HepG2 (cell line): ENCODE measurements around the gene NRSN2. TPM values are rescaled to one million over a fixed set of nuclear protein-coding genes. Genes with fewer than 3 reads are reported as not detected.

Source experiments
- BRF2 ChIP-seq: sonication (generic); formaldehyde crosslinking; IDR thresholded peaks from 2 replicates; pipeline ENCODE4 v1.8.1; 2022; ENCODE audit warnings: mild to moderate bottlenecking, missing genetic modification reagents
- CHD2 ChIP-seq: IDR thresholded peaks from 2 replicates; pipeline ENCODE4 v1.6.1; 2011; ENCODE audit warnings: low read depth, low read length, improper control_type of control experiment
- GLI4 ChIP-seq: sonication (generic); formaldehyde crosslinking; IDR thresholded peaks from 2 replicates; pipeline ENCODE4 v1.5.1; 2020; ENCODE audit warnings: missing genetic modification reagents, mild to moderate bottlenecking, moderate library complexity, borderline replicate concordance
- HINFP ChIP-seq: sonication (generic); formaldehyde crosslinking; IDR thresholded peaks from 2 replicates; pipeline ENCODE4 v1.4.0; 2020; ENCODE audit warnings: low read depth, mild to moderate bottlenecking, missing genetic modification reagents
- HOXA9 ChIP-seq: sonication (generic); formaldehyde crosslinking; IDR thresholded peaks from 2 replicates; pipeline ENCODE4 v1.8.1; 2022; ENCODE audit warnings: missing genetic modification reagents, mild to moderate bottlenecking, moderate library complexity, borderline replicate concordance
- PBX2 ChIP-seq: IDR thresholded peaks from 2 replicates; pipeline ENCODE4 v1.6.1; 2016; ENCODE audit warnings: control low read depth
- PTBP1 ChIP-seq: fragments of 200-400 bp; formaldehyde crosslinking; IDR thresholded peaks from 2 replicates; pipeline ENCODE4 v1.6.1; 2018; ENCODE audit warnings: low read length, low read depth; ENCODE audit not compliant: poor library complexity, severe bottlenecking
- RELA ChIP-seq: sonication (generic); formaldehyde crosslinking; IDR thresholded peaks from 2 replicates; pipeline ENCODE4 v1.4.0; 2020; ENCODE audit warnings: missing genetic modification reagents
- TRIM22 ChIP-seq: fragments of 450-650 bp; IDR thresholded peaks from 2 replicates; pipeline ENCODE4 v1.6.1; 2017
- ZBTB3 ChIP-seq: sonication (generic); formaldehyde crosslinking; IDR thresholded peaks from 2 replicates; pipeline ENCODE4 v1.4.0; 2020; ENCODE audit warnings: low read depth, mild to moderate bottlenecking, moderate library complexity, missing genetic modification reagents, borderline replicate concordance
- ZBTB42 ChIP-seq: sonication (generic); formaldehyde crosslinking; IDR thresholded peaks from 2 replicates; pipeline ENCODE4 v1.5.0; 2020; ENCODE audit warnings: mild to moderate bottlenecking, missing genetic modification reagents
- ZBTB7B ChIP-seq: sonication (generic); formaldehyde crosslinking; IDR thresholded peaks from 2 replicates; pipeline ENCODE4 v1.4.0; 2020; ENCODE audit warnings: missing genetic modification reagents
- ZNF138 ChIP-seq: sonication (generic); formaldehyde crosslinking; IDR thresholded peaks from 2 replicates; pipeline ENCODE4 v1.5.0; 2020; ENCODE audit warnings: mild to moderate bottlenecking, low read depth, missing genetic modification reagents
- ZNF619 ChIP-seq: sonication (generic); formaldehyde crosslinking; IDR thresholded peaks from 2 replicates; pipeline ENCODE4 v1.4.0; 2020; ENCODE audit warnings: mild to moderate bottlenecking, missing genetic modification reagents
- ZNF678 ChIP-seq: sonication (generic); formaldehyde crosslinking; IDR thresholded peaks from 2 replicates; pipeline ENCODE4 v1.4.0; 2020; ENCODE audit warnings: mild to moderate bottlenecking, missing genetic modification reagents
- ZNF770 ChIP-seq: sonication (generic); formaldehyde crosslinking; IDR thresholded peaks from 2 replicates; pipeline ENCODE4 v1.5.0; 2020; ENCODE audit warnings: mild to moderate bottlenecking, missing genetic modification reagents
- polyA plus RNA-seq, 8 experiments: library from polyadenylated mRNA; depleted of rRNA in 3 of 8; stranded (reverse) in 7 of 8; unstranded in 1 of 8; fragments of >200 nt; fragmentation: Illumina TruSeq in 4 of 8; extraction: Trizol in 4 of 8; gene quantifications; 2 replicates each; pipeline versions ENCODE4 v1.2.1 to v1.2.3, GENCODE V29; 2011 to 2016; ENCODE audit warnings: low read depth in 4 of 8, missing spikeins in 1 of 8, mixed read lengths in 1 of 8; ENCODE audit not compliant: insufficient read depth in 1 of 8
- total RNA-seq, 5 experiments: library from RNA; depleted of rRNA; stranded (reverse); fragments of >200 nt; fragmentation: Illumina TruSeq; extraction: Trizol; gene quantifications; 2 replicates each; pipeline ENCODE4 v1.2.3, GENCODE V29; 2016; ENCODE audit warnings: low read depth in 1 of 5

NRSN2 gene
- total and polyA plus RNA-seq, 2 of the 13 experiments (the other 11 are each of a cell fraction or from before 2014, with no cell fraction given): 32.3 to 49.4 TPM

- peak; percentile 96 for TF ChIP-seq ZNF770 (CRISPR knock-in tag)
- peak; percentile 76 for TF ChIP-seq CHD2
- TF ChIP-seq HOXA9 (CRISPR knock-in tag): peak; percentile 76
- TF ChIP-seq ZNF619 (CRISPR knock-in tag): 0 out of 2 replicates have a peak, but pooled peaks have one; percentile 77
- TF ChIP-seq BRF2 (CRISPR knock-in tag): peak; percentile 91
- TF ChIP-seq HINFP (CRISPR knock-in tag): peak; percentile 84
- TF ChIP-seq ZNF138 (CRISPR knock-in tag): peak; percentile 86; the same call in 1 of the 2 replicates
- TF ChIP-seq RELA: peak; percentile 76; the same call in 1 of the 2 replicates
- peak; percentile 99 for TF ChIP-seq ZBTB7B (CRISPR knock-in tag)
- TF ChIP-seq ZNF678 (CRISPR knock-in tag): peak; percentile 70
- no peak for TF ChIP-seq PTBP1
- no peak; the same call in 1 of the 2 replicates for TF ChIP-seq ZBTB3 (CRISPR knock-in tag)
- TF ChIP-seq GLI4 (CRISPR knock-in tag): peak; percentile 85; the same call in 1 of the 2 replicates
- no peak for TF ChIP-seq TRIM22
- TF ChIP-seq ZBTB42 (CRISPR knock-in tag): 0 out of 2 replicates have a peak, but pooled peaks have one; percentile 0
- TF ChIP-seq PBX2 (CRISPR knock-in tag): peak; percentile 48; the same call in 1 of the 2 replicates
These were observed 951 bp downstream of the NRSN2 start (continued) for GRCh38 chr20:347640-348484.
